Measurements from ENCODE around the gene OPRD1.

OPRD1 gene

GRCh38 chr1:28915031-28915895 is 103.3 kb downstream of the OPRD1 start:
- no peak for TF ChIP-seq JUND (IDR thresholded peaks at IDR 0.05; ENCODE audit: low read depth)
- DNase-seq (ENCODE audit: low read depth in 1 of 2, low spot score in 1 of 2), result peak; percentile 17 to 45
- in situ Hi-C loops (cut with HindIII; ENCODE audit: low pct_unique_long_range_greater_than_20kb, low sequenced_read_pairs), result no loop called here

GRCh38 chr1:28917757-28918118 is 105.8 kb downstream of the OPRD1 start:
- in situ Hi-C loops (cut with HindIII; ENCODE audit: low pct_unique_long_range_greater_than_20kb, low sequenced_read_pairs), result no loop called here
- DNase-seq (ENCODE audit: low read depth in 1 of 2, low spot score in 1 of 2), result no peak
- TF ChIP-seq JUND (IDR thresholded peaks at IDR 0.05; ENCODE audit: low read depth), result no peak
